Thyroid gland (tissue), 4 donors: Measurements from ENCODE around the gene YIPF7. TPM values are rescaled to one million over a fixed set of nuclear protein-coding genes. Genes with fewer than 3 reads are reported as not detected.

Source experiments
- DNase-seq, 2 donors: peaks; one replicate each; pipeline ENCODE4 v3.0.0-alpha.2; 2019
- H3K27ac ChIP-seq, 3 donors: fragments of 200-600 bp; sonication (generic); 1 replicate in 2 of 3; 2 replicates in 1 of 3; pipeline ENCODE4 v1.5.1; 2016 to 2019; ENCODE audit warnings: mild to moderate bottlenecking in 1 of 3, moderate library complexity in 1 of 3
- H3K27me3 ChIP-seq: fragments of 200-600 bp; sonication (generic); one replicate; pipeline ENCODE4 v1.5.1; 2019
- H3K36me3 ChIP-seq, 2 donors: fragments of 200-600 bp; sonication (generic); one replicate each; pipeline ENCODE4 v1.5.1; 2016 to 2019
- H3K4me1 ChIP-seq, 2 donors: fragments of 200-600 bp; sonication (generic); one replicate each; pipeline ENCODE4 v1.5.1; 2017 to 2019
- H3K4me3 ChIP-seq, 3 donors: fragments of 200-600 bp; sonication (generic); replicated peaks in 1 of 3; 1 replicate in 2 of 3; 2 replicates in 1 of 3; pipeline ENCODE4 v1.5.1; 2016; ENCODE audit warnings: mild to moderate bottlenecking in 1 of 3
- H3K9me3 ChIP-seq: fragments of 200-600 bp; sonication (generic); one replicate; pipeline ENCODE4 v1.5.1; 2017
- CTCF ChIP-seq, 6 experiments: fragments of 200-600 bp in 3 of 6; fragments of 450-650 bp in 3 of 6; sonication (generic) in 3 of 6; IDR thresholded peaks; one replicate each; pipeline ENCODE4 v1.5.1; 2016 to 2019; ENCODE audit warnings: antibody characterized with exemption in 6 of 6, mild to moderate bottlenecking in 2 of 6, inconsistent platforms in 1 of 6, moderate library complexity in 1 of 6
- POLR2A ChIP-seq, 2 donors: fragments of 450-650 bp; IDR thresholded peaks; one replicate each; pipeline ENCODE4 v1.6.1; 2017; ENCODE audit warnings: antibody characterized with exemption in 2 of 2, mild to moderate bottlenecking in 2 of 2, moderate library complexity in 1 of 2
- WGBS, 2 donors: methylation state at CpG; one replicate each; pipeline ENCODE4 v1.1.5; 2017; 5-methylcytosine and 5-hydroxymethylcytosine counted together
- intact Hi-C: fragments of 100-400 bp; cut with DNase I; formaldehyde crosslinking; loops from one replicate; pipeline ENCODE4 v1.15.1; 2023
- total RNA-seq, 4 donors: library from RNA; depleted of rRNA; stranded (reverse); fragments of >200 nt; gene quantifications; one replicate each; pipeline ENCODE4 v1.2.3, GENCODE V29; 2016

Gene YIPF7
- total RNA-seq, 4 donors from 2014 or later, result not detected

GRCh38 chr4:44678094-44679041 lies 26.9 kb upstream of the YIPF7 start, which contains the start of gene GUF1:
Gene GUF1 (plus strand): TSS chr4:44678420. CDS start chr4:44678623, 203 bp downstream.
- Histone ChIP-seq H3K4me1 (peaks cover 19 to 25% of the 10 kb centered on the region in 2 donors), H3K27me3 (no peaks in the 10 kb centered on the region), H3K4me3 (peak within 1 kb of the TSS; percentile 68 to 84 (median 76)), H3K36me3 (peaks cover 0 to 3% of the 10 kb centered on the region in 2 donors), H3K9me3 (no peaks in the 10 kb centered on the region), H3K27ac (peak within 1 kb of the TSS; percentile 84 to 94 (median 93))
- WGBS, 2 donors, result 0 to 1% methylated on average over 11 to 36 of the region's 57 CpGs
- DNase-seq, result peak; percentile 89 to 91
- TF ChIP-seq POLR2A (IDR thresholded peaks at IDR 0.05) (peak in 1 of 2 donors; percentile 76), CTCF (IDR thresholded peaks at IDR 0.05) (no peak)
- intact Hi-C loops, result no loop called here

DNA sequence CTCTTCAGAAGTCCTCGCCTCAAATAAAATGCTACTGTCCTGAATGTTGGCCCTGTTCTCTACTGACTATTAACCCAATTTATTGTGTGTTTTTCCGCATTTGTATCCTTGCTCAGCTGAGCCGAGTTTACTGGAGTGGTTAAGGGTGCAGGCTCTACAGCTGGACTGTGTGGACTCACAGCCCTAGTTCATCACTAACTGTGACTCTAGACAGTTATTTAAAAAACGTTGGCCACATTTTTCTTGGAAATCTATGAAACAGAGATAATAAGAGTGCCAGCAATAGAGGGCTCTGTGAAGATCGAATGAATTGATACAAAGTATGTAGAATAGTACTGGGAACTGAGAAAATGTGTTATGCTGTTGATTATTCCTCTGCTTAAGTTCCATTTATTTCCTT lies 23.9 kb upstream of the YIPF7 start:
- Histone ChIP-seq H3K9me3 (no peaks in the 10 kb centered on the region), H3K27me3 (no peaks in the 10 kb centered on the region), H3K36me3 (no peaks in the 10 kb centered on the region), H3K4me3 (no peak overlapping the region), H3K4me1 (peaks cover 16 to 21% of the 10 kb centered on the region in 2 donors), H3K27ac (no peak overlapping the region)
- TF ChIP-seq CTCF (IDR thresholded peaks at IDR 0.05) (no peak), POLR2A (IDR thresholded peaks at IDR 0.05) (no peak)
- DNase-seq, result no peak
- 63 to 75% methylated on average over 5 of the region's 5 CpGs for WGBS, 2 donors
- intact Hi-C loops, result no loop called here

DNA sequence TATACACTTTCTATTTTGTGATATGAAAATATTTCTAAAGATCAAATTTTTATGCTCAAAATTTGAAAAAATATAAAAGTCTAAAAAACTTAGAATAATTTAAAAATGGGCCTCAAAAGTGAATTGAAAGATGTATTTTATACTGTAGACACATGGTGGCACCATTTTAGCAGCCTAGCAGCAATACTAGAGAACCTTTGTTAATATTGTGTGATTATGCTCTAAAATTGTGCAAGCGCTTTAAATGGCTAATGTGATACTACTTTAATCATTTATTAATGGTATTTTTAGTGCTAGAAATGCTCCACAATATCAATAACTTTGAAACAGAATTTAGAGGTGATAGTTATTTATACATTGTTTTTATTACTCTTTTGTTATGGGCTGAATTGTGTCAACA lies 23.0 kb upstream of the YIPF7 start:
- 87 to 93% methylated on average over 1 of the region's 1 CpG for WGBS, 2 donors
- no peak overlapping the region for H3K4me3 ChIP-seq

DNA sequence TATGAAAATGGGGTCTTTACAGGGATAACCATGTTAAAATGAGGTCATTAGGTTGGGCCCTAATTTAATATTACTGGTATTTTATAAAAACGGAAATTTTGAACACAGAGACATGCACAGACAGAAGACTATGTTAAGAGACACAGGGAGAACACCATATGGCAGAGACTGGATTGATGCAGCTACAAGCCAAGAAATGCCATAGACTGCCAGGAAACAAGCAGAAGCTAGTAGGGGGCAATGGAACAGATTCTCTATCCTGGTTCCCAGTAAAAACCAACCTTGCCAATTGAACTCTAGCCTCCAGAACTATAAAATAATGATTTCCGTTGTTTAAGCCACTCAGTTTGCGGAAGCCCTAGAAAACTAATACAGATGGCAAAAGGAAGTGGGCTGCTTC lies 20.2 kb upstream of the YIPF7 start:
- DNase-seq, result no peak
- intact Hi-C loops, result no loop called here
- Histone ChIP-seq H3K4me1 (no peaks in the 10 kb centered on the region), H3K27ac (no peak overlapping the region), H3K36me3 (no peaks in the 10 kb centered on the region), H3K27me3 (no peaks in the 10 kb centered on the region), H3K9me3 (no peaks in the 10 kb centered on the region), H3K4me3 (no peak overlapping the region)
- 91 to 95% methylated on average over 3 of the region's 3 CpGs for WGBS, 2 donors
- TF ChIP-seq CTCF (IDR thresholded peaks at IDR 0.05) (no peak), POLR2A (IDR thresholded peaks at IDR 0.05) (no peak)

More for the DNA sequence above, 23.0 kb upstream of the YIPF7 start:
- Histone ChIP-seq H3K27ac (no peak overlapping the region), H3K4me1 (peaks cover 9 to 13% of the 10 kb centered on the region in 2 donors), H3K9me3 (no peaks in the 10 kb centered on the region), H3K27me3 (no peaks in the 10 kb centered on the region), H3K36me3 (no peaks in the 10 kb centered on the region)
- DNase-seq, result no peak
- intact Hi-C loops, result no loop called here
- TF ChIP-seq CTCF (IDR thresholded peaks at IDR 0.05) (no peak), POLR2A (IDR thresholded peaks at IDR 0.05) (no peak)
